ENCODE data around the gene APOLD1. TPM values are rescaled to one million over a fixed set of nuclear protein-coding genes. Genes with fewer than 3 reads are reported as not detected.

Gene APOLD1
- polyA plus RNA-seq, 2 of the 4 experiments (the other 2 are of a cell fraction): 0.44 to 1.3 TPM

GRCh38 chr12:12803186-12803585 is 17.7 kb downstream of the APOLD1 start (continued):
- peak; percentile 37; the same call in 1 of the 2 replicates for TF ChIP-seq POLR2A (IDR thresholded peaks at IDR 0.05; ENCODE audit: low read length)

GRCh38 chr12:12804011-12804410 is 18.6 kb downstream of the APOLD1 start:
- H3K9me3 ChIP-seq: no peaks in the 10 kb centered on the region
- H3K4me2 ChIP-seq: peak overlapping the region; percentile 81
- 1% methylated on average over 6 of the region's 6 CpGs for WGBS (ENCODE audit: missing lambda C conversion rate)
- CTCF ChIA-PET: interaction anchor here (0.6 to 5.3 kb wide), 7 partner anchors 9 to 408 kb away, joined by 3 to 74 read pairs (median 4); partner anchors contain the start of genes APOLD1 and DDX47
- H3K4me1 ChIP-seq: peaks cover 74% of the 10 kb centered on the region
- TF ChIP-seq ELK1 (IDR thresholded peaks at IDR 0.05; ENCODE audit: low read depth, low read length): no peak
- peak; percentile 86; the same call in 1 of the 2 replicates for TF ChIP-seq ESRRA (IDR thresholded peaks at IDR 0.05; ENCODE audit: borderline replicate concordance, low read length)
- TF ChIP-seq EHF (CRISPR knock-in tag; IDR thresholded peaks at IDR 0.05): peak; percentile 61; the same call in 1 of the 2 replicates
- TF ChIP-seq NFE2L2 (conservative IDR thresholded peaks at IDR 0.05; ENCODE audit: low read length): no peak
- TF ChIP-seq POLR2AphosphoS2 (conservative IDR thresholded peaks at IDR 0.05; ENCODE audit: low read length): no peak
- no peak for TF ChIP-seq CBX2 (IDR thresholded peaks at IDR 0.05; ENCODE audit: borderline replicate concordance, low read depth)
- no peak for TF ChIP-seq HOXA7 (CRISPR knock-in tag; IDR thresholded peaks at IDR 0.05)
- TF ChIP-seq HOXB5 (CRISPR knock-in tag; IDR thresholded peaks at IDR 0.05): no peak
- no peak for TF ChIP-seq BHLHE40 (IDR thresholded peaks at IDR 0.05; ENCODE audit: low read depth, low read length)
- no peak for TF ChIP-seq MAFK (IDR thresholded peaks at IDR 0.05; ENCODE audit: partially characterized antibody)
- no peak for TF ChIP-seq ZFP36 (IDR thresholded peaks at IDR 0.05; ENCODE audit: borderline replicate concordance, partially characterized antibody)
- no peak for TF ChIP-seq FOXS1 (CRISPR knock-in tag; IDR thresholded peaks at IDR 0.05)
- TF ChIP-seq RARB (CRISPR knock-in tag; IDR thresholded peaks at IDR 0.05): no peak
- no peak for TF ChIP-seq RFX5 (IDR thresholded peaks at IDR 0.05)
- TF ChIP-seq EHMT2 (IDR thresholded peaks at IDR 0.05; ENCODE audit: low read depth): no peak
- TF ChIP-seq, protein P1, sequence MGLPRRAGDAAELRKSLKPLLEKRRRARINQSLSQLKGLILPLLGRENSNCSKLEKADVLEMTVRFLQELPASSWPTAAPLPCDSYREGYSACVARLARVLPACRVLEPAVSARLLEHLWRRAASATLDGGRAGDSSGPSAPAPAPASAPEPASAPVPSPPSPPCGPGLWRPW (IDR thresholded peaks at IDR 0.05): no peak
- TF ChIP-seq CHD4 (IDR thresholded peaks at IDR 0.05; ENCODE audit: borderline replicate concordance): no peak
- no peak for TF ChIP-seq POLR2A (IDR thresholded peaks at IDR 0.05; ENCODE audit: low read length)
- TF ChIP-seq EP300 (IDR thresholded peaks at IDR 0.05): peak in 1 of 2 experiments; percentile 19; a peak in 1 of 5 replicates
- TF ChIP-seq FOSB (CRISPR knock-in tag; IDR thresholded peaks at IDR 0.05): peak; percentile 70; the same call in 1 of the 2 replicates
- peak; percentile 44; the same call in 1 of the 2 replicates for TF ChIP-seq GATA3 (IDR thresholded peaks at IDR 0.05; ENCODE audit: borderline replicate concordance)
- no peak for TF ChIP-seq CHD2 (IDR thresholded peaks at IDR 0.05; ENCODE audit: low read length, partially characterized antibody)
- TF ChIP-seq RCOR1 (IDR thresholded peaks at IDR 0.05; ENCODE audit: low read depth, low read length): no peak
- TF ChIP-seq JUNB (IDR thresholded peaks at IDR 0.05): no peak
- no peak for TF ChIP-seq CBX8 (IDR thresholded peaks at IDR 0.05)
- TF ChIP-seq MYC (IDR thresholded peaks at IDR 0.05; ENCODE audit: borderline replicate concordance, low read length): no peak
- TF ChIP-seq FOSL2 (IDR thresholded peaks at IDR 0.05): 0 out of 2 replicates have a peak, but pooled peaks have one; percentile 34
- TF ChIP-seq FOSL2 (CRISPR knock-in tag; IDR thresholded peaks at IDR 0.05): peak; percentile 60
- no peak for TF ChIP-seq ZNF302 (CRISPR knock-in tag; IDR thresholded peaks at IDR 0.05)
- TF ChIP-seq KDM1A (IDR thresholded peaks at IDR 0.05; ENCODE audit: low read depth): no peak
- TF ChIP-seq SMC3 (IDR thresholded peaks at IDR 0.05): no peak
- no peak for TF ChIP-seq JUN (IDR thresholded peaks at IDR 0.05)
- TF ChIP-seq, protein P2, sequence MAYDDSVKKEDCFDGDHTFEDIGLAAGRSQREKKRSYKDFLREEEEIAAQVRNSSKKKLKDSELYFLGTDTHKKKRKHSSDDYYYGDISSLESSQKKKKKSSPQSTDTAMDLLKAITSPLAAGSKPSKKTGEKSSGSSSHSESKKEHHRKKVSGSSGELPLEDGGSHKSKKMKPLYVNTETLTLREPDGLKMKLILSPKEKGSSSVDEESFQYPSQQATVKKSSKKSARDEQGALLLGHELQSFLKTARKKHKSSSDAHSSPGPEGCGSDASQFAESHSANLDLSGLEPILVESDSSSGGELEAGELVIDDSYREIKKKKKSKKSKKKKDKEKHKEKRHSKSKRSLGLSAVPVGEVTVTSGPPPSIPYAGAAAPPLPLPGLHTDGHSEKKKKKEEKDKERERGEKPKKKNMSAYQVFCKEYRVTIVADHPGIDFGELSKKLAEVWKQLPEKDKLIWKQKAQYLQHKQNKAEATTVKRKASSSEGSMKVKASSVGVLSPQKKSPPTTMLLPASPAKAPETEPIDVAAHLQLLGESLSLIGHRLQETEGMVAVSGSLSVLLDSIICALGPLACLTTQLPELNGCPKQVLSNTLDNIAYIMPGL (CRISPR knock-in tag; IDR thresholded peaks at IDR 0.05; ENCODE audit: borderline replicate concordance): no peak
- ATAC-seq (peak; percentile 46 to 48; a peak in 3 of 6 replicates), DNase-seq (ENCODE audit: low read depth in 1 of 2, low spot score in 1 of 2) (peak; percentile 61 to 90), FAIRE-seq (no peak)
- POLR2A ChIA-PET: interaction anchor here (0.7 to 3.0 kb wide), 8 partner anchors 8 to 87 kb away, joined by 3 to 18 read pairs (median 4); partner anchors contain the start of genes DDX47 and GPRC5A
- peak overlapping the region; percentile 23; the same call in 1 of the 3 replicates for H3K4me3 ChIP-seq
- H3K27ac ChIP-seq: peak overlapping the region; percentile 89 to 90
